ENCODE data around the gene PALLD.

DNA sequence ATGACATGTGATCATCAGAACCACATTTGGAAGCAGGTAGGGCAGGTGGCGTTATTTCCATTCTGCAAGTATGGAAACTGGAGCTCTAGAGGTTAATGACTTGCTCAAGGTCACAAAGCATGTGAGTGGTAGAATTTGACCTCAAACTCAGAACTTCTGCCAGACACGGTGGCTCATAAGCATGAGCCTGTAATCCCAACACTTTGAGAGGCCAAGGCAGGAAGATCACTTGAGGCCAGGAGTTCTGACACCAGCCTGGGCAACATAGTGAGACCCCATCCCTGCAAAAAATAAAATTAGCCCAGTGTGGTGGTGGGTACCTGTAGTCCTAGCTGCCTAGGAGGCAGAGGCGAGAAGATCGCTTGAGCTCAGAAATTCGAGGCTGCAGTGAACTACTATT, 139.2 kb downstream of the PALLD start:
- no peak for TF ChIP-seq ZNF784 (CRISPR knock-in tag; IDR thresholded peaks at IDR 0.05; ENCODE audit: borderline replicate concordance)
- no peak for TF ChIP-seq TAF1 (CRISPR knock-in tag; IDR thresholded peaks at IDR 0.05)
- no peak for TF ChIP-seq ZBTB21 (CRISPR knock-in tag; IDR thresholded peaks at IDR 0.05)
- TF ChIP-seq NONO (IDR thresholded peaks at IDR 0.05): no peak
- no peak for TF ChIP-seq NONO (CRISPR knock-in tag; conservative IDR thresholded peaks at IDR 0.05)
- TF ChIP-seq, protein P1, sequence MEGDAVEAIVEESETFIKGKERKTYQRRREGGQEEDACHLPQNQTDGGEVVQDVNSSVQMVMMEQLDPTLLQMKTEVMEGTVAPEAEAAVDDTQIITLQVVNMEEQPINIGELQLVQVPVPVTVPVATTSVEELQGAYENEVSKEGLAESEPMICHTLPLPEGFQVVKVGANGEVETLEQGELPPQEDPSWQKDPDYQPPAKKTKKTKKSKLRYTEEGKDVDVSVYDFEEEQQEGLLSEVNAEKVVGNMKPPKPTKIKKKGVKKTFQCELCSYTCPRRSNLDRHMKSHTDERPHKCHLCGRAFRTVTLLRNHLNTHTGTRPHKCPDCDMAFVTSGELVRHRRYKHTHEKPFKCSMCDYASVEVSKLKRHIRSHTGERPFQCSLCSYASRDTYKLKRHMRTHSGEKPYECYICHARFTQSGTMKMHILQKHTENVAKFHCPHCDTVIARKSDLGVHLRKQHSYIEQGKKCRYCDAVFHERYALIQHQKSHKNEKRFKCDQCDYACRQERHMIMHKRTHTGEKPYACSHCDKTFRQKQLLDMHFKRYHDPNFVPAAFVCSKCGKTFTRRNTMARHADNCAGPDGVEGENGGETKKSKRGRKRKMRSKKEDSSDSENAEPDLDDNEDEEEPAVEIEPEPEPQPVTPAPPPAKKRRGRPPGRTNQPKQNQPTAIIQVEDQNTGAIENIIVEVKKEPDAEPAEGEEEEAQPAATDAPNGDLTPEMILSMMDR (CRISPR knock-in tag; IDR thresholded peaks at IDR 0.05): no peak
- TF ChIP-seq GPN1 (CRISPR knock-in tag; IDR thresholded peaks at IDR 0.05; ENCODE audit: borderline replicate concordance): no peak
- TF ChIP-seq ZSCAN29 (CRISPR knock-in tag; conservative IDR thresholded peaks at IDR 0.05): no peak
